Measurements from ENCODE around the gene PCDH17.

Gene PCDH17

GRCh38 chr13:57739089-57739488 lies 107.5 kb downstream of the PCDH17 start:
- no peak for DNase-seq

GRCh38 chr13:57739543-57740190 lies 108.1 kb downstream of the PCDH17 start:
- DNase-seq, result no peak

- no peak for DNase-seq
Observed at GRCh38 chr13:57740719-57741118, 109.2 kb downstream of the PCDH17 start.

GRCh38 chr13:57748096-57748495 lies 116.6 kb downstream of the PCDH17 start:
- no peak for DNase-seq

GRCh38 chr13:57760951-57761350 lies 129.4 kb downstream of the PCDH17 start:
- DNase-seq, result no peak

GRCh38 chr13:57763689-57764088 lies 132.1 kb downstream of the PCDH17 start:
- no peak for DNase-seq

All from activated effector memory CD4-positive, alpha-beta T cell treated with anti-CD3 and anti-CD28 coated beads, Interleukin-2, amount 50 U/mL, for 16 hours (primary cell).